Measurements from ENCODE around the gene CFAP53.

The CFAP53 gene

GRCh38 chr18:50287441-50288347 is 21.4 kb upstream of the CFAP53 start, which contains the start of gene CXXC1:
TSS of gene CXXC1 (minus strand) at chr18:50287692. CDS start at chr18:50287589, 103 bp downstream.
- peak; percentile 92 to 96 for DNase-seq (ENCODE audit: low read depth in 2 of 2)

- no peak for DNase-seq (ENCODE audit: low read depth in 2 of 2)
Measured at GRCh38 chr18:50287028-50287440, 20.7 kb upstream of the CFAP53 start.

GRCh38 chr18:50286391-50287027 is 20.2 kb upstream of the CFAP53 start:
- DNase-seq (ENCODE audit: low read depth in 2 of 2): no peak

GRCh38 chr18:50285631-50286321 is 19.5 kb upstream of the CFAP53 start:
- no peak for DNase-seq (ENCODE audit: low read depth in 2 of 2)

- DNase-seq (ENCODE audit: low read depth in 2 of 2): no peak
Measured at GRCh38 chr18:50285071-50285470, 18.8 kb upstream of the CFAP53 start.

- no peak for DNase-seq (ENCODE audit: low read depth in 2 of 2)
Measured at GRCh38 chr18:50284255-50284885, 18.1 kb upstream of the CFAP53 start.

GRCh38 chr18:50283469-50284209 is 17.3 kb upstream of the CFAP53 start:
- no peak for DNase-seq (ENCODE audit: low read depth in 2 of 2)

GRCh38 chr18:50282521-50283335 is 16.4 kb upstream of the CFAP53 start:
- no peak for DNase-seq (ENCODE audit: low read depth in 2 of 2)

GRCh38 chr18:50281972-50282520 is 15.8 kb upstream of the CFAP53 start:
- DNase-seq (ENCODE audit: low read depth in 2 of 2): no peak

- peak; percentile 90 to 94 for DNase-seq (ENCODE audit: low read depth in 2 of 2)
Measured at GRCh38 chr18:50281295-50281971, 15.1 kb upstream of the CFAP53 start, which contains the start of gene MBD1. TSS of gene MBD1 (minus strand) at chr18:50281523. CDS start at chr18:50279992, 1,531 bp downstream.

- DNase-seq (ENCODE audit: low read depth in 2 of 2): no peak
Measured at GRCh38 chr18:50280707-50281294, 14.5 kb upstream of the CFAP53 start.

- no peak for DNase-seq (ENCODE audit: low read depth in 2 of 2)
Measured at GRCh38 chr18:50279752-50280151, 13.5 kb upstream of the CFAP53 start.

- DNase-seq (ENCODE audit: low read depth in 2 of 2): no peak
Measured at GRCh38 chr18:50277942-50278341, 11.6 kb upstream of the CFAP53 start.

- DNase-seq (ENCODE audit: low read depth in 2 of 2): no peak
Measured at GRCh38 chr18:50276452-50276851, 10.2 kb upstream of the CFAP53 start.

GRCh38 chr18:50275503-50276036 is 9.3 kb upstream of the CFAP53 start:
- DNase-seq (ENCODE audit: low read depth in 2 of 2): no peak

- no peak for DNase-seq (ENCODE audit: low read depth in 2 of 2)
Measured at GRCh38 chr18:50274941-50275340, 8.6 kb upstream of the CFAP53 start.

- no peak for DNase-seq (ENCODE audit: low read depth in 2 of 2)
Measured at GRCh38 chr18:50274044-50274442, 7.7 kb upstream of the CFAP53 start.

- no peak for DNase-seq (ENCODE audit: low read depth in 2 of 2)
Measured at GRCh38 chr18:50273203-50274043, 7.1 kb upstream of the CFAP53 start.
